ENCODE results near the gene NINL.

DNA sequence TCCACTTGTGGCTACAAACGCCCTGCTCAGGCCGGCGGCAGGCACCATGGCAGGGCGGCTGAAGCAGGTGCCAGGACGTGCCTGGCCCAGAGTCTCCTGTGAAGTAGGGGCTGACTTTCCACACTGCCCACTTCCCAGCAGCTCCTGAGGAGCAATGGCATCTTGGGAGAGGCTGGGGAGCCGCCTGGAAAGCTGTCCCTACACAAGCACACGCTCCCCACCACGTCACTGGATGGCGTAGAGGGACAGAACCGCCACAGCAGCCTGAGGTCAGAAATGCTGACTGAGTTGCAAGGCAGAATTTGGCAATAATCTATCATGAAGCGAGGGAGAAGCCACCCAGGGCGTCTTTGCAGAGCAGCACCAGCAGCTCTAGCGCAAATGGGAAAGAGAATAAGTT is 86.3 kb downstream of the NINL start:
- TF ChIP-seq, protein P1, sequence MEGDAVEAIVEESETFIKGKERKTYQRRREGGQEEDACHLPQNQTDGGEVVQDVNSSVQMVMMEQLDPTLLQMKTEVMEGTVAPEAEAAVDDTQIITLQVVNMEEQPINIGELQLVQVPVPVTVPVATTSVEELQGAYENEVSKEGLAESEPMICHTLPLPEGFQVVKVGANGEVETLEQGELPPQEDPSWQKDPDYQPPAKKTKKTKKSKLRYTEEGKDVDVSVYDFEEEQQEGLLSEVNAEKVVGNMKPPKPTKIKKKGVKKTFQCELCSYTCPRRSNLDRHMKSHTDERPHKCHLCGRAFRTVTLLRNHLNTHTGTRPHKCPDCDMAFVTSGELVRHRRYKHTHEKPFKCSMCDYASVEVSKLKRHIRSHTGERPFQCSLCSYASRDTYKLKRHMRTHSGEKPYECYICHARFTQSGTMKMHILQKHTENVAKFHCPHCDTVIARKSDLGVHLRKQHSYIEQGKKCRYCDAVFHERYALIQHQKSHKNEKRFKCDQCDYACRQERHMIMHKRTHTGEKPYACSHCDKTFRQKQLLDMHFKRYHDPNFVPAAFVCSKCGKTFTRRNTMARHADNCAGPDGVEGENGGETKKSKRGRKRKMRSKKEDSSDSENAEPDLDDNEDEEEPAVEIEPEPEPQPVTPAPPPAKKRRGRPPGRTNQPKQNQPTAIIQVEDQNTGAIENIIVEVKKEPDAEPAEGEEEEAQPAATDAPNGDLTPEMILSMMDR (IDR thresholded peaks at IDR 0.05; ENCODE audit: poor library complexity), result no peak
- TF ChIP-seq EZH2phosphoT487 (IDR thresholded peaks at IDR 0.05; ENCODE audit: low read depth, severe bottlenecking, unreplicated experiment), result no peak
